Fibroblast of pulmonary artery (primary cell): Measurements from ENCODE around the gene TMX2.

ENCODE experiments used
- DNase-seq: peaks from one replicate; pipeline ENCODE4 v3.0.0-alpha.2; 2010; ENCODE audit warnings: low read depth
- H3K4me3 ChIP-seq: replicated peaks from 2 replicates; pipeline ENCODE4 v1.5.1; 2011; ENCODE audit warnings: low read depth, mild to moderate bottlenecking, control low read depth, low read length, moderate library complexity
- CTCF ChIP-seq: IDR thresholded peaks from 2 replicates; pipeline ENCODE4 v1.5.1; 2011; ENCODE audit warnings: mild to moderate bottlenecking, control low read depth, low read length, inconsistent platforms; ENCODE audit errors: missing control alignments

Gene TMX2

GRCh38 chr11:57712256-57713150 lies at the start of gene TMX2:
TMX2 (plus strand) TSS chr11:57712593; CDS start chr11:57712619, 26 bp downstream.
- peak within 1 kb of the TSS; percentile 100 for H3K4me3 ChIP-seq
- DNase-seq: peak; percentile 99
- TF ChIP-seq CTCF: no peak

GRCh38 chr11:57662893-57663292 lies 49.5 kb upstream of the TMX2 start:
- TF ChIP-seq CTCF: peak; percentile 3
- H3K4me3 ChIP-seq: no peak overlapping the region
- no peak for DNase-seq

- no peak for DNase-seq
- no peak overlapping the region for H3K4me3 ChIP-seq
- no peak for TF ChIP-seq CTCF
Measured at GRCh38 chr11:57663975-57664374, 48.4 kb upstream of the TMX2 start.

- peak overlapping the region; percentile 64 for H3K4me3 ChIP-seq
- TF ChIP-seq CTCF: no peak
- peak; percentile 100 for DNase-seq
Measured at GRCh38 chr11:57667117-57667735, 45.2 kb upstream of the TMX2 start.

- peak within 1 kb of the TSS; percentile 64 for H3K4me3 ChIP-seq
- peak; percentile 100 for DNase-seq
- no peak for TF ChIP-seq CTCF
Measured at GRCh38 chr11:57667736-57668433, 44.5 kb upstream of the TMX2 start, which contains the start of gene ZDHHC5. ZDHHC5 (plus strand) TSS chr11:57668114; CDS start chr11:57673091, 4,977 bp downstream.

- no peak for DNase-seq
Measured at GRCh38 chr11:57668434-57668782, 44.0 kb upstream of the TMX2 start.

More at GRCh38 chr11:57668434-57668782, 44.0 kb upstream of the TMX2 start:
- H3K4me3 ChIP-seq: peak overlapping the region; percentile 64
- TF ChIP-seq CTCF: no peak
